Measurements from ENCODE around the gene IRF5.
"Not testable (repeated sequence)": the region's sequence is repeated elsewhere in the genome, so short reads cannot be mapped to it uniquely, and the experiment has no call there.

Gene IRF5

GRCh38 chr7:128935342-128935730 is 2.4 kb upstream of the IRF5 start:
- in situ Hi-C loops (cut with MboI; ENCODE audit: low sequenced_read_pairs): no loop called here

- in situ Hi-C loops (cut with MboI; ENCODE audit: low sequenced_read_pairs): no loop called here
Measured at GRCh38 chr7:128936798-128937197, 929 bp upstream of the IRF5 start.

- in situ Hi-C loops (cut with MboI; ENCODE audit: low sequenced_read_pairs): no loop called here
Measured at GRCh38 chr7:128937271-128937646, 468 bp upstream of the IRF5 start.

- in situ Hi-C loops (cut with MboI; ENCODE audit: low sequenced_read_pairs): no loop called here
Measured at GRCh38 chr7:128938544-128939074, 882 bp downstream of the IRF5 start.

GRCh38 chr7:128939075-128939860 is 1.5 kb downstream of the IRF5 start:
- in situ Hi-C loops (cut with MboI; ENCODE audit: low sequenced_read_pairs): no loop called here

GRCh38 chr7:128939861-128940410 is 2.2 kb downstream of the IRF5 start:
- in situ Hi-C loops (cut with MboI; ENCODE audit: low sequenced_read_pairs): no loop called here

- in situ Hi-C loops (cut with MboI; ENCODE audit: low sequenced_read_pairs): no loop called here
Measured at GRCh38 chr7:128940494-128941322, 3.0 kb downstream of the IRF5 start.

GRCh38 chr7:128941323-128941890 is 3.7 kb downstream of the IRF5 start:
- in situ Hi-C loops (cut with MboI; ENCODE audit: low sequenced_read_pairs): no loop called here

GRCh38 chr7:128941946-128942526 is 4.3 kb downstream of the IRF5 start:
- in situ Hi-C loops (cut with MboI; ENCODE audit: low sequenced_read_pairs): no loop called here

- in situ Hi-C loops (cut with MboI; ENCODE audit: low sequenced_read_pairs): not testable (repeated sequence)
Measured at GRCh38 chr7:128943251-128943650, 5.5 kb downstream of the IRF5 start.

GRCh38 chr7:128944487-128945236 is 6.9 kb downstream of the IRF5 start:
- in situ Hi-C loops (cut with MboI; ENCODE audit: low sequenced_read_pairs): no loop called here

GRCh38 chr7:128945668-128946366 is 8.1 kb downstream of the IRF5 start:
- in situ Hi-C loops (cut with MboI; ENCODE audit: low sequenced_read_pairs): no loop called here

GRCh38 chr7:128946936-128947830 is 9.5 kb downstream of the IRF5 start:
- in situ Hi-C loops (cut with MboI; ENCODE audit: low sequenced_read_pairs): no loop called here

- in situ Hi-C loops (cut with MboI; ENCODE audit: low sequenced_read_pairs): no loop called here
Measured at GRCh38 chr7:128947854-128948253, 10.1 kb downstream of the IRF5 start.

- in situ Hi-C loops (cut with MboI; ENCODE audit: low sequenced_read_pairs): no loop called here
Measured at GRCh38 chr7:128948312-128948973, 10.7 kb downstream of the IRF5 start.

GRCh38 chr7:128948976-128949760 is 11.4 kb downstream of the IRF5 start:
- in situ Hi-C loops (cut with MboI; ENCODE audit: low sequenced_read_pairs): no loop called here

GRCh38 chr7:128951296-128951695 is 13.6 kb downstream of the IRF5 start:
- in situ Hi-C loops (cut with MboI; ENCODE audit: low sequenced_read_pairs): no loop called here
